HG03575 (cell line): Measurements from ENCODE around the gene ASH1L.
"Not testable (repeated sequence)": the region's sequence is repeated elsewhere in the genome, so short reads cannot be mapped to it uniquely, and the experiment has no call there.

ENCODE experiments used
- ATAC-seq: cut with Tn5 transposase; IDR thresholded peaks from one replicate; pipeline ENCODE4 v1.9.1; 2021; ENCODE audit not compliant: unreplicated experiment, insufficient number of reproducible peaks, low FRiP score; ENCODE audit errors: extremely low read depth

Gene ASH1L

GRCh38 chr1:155505963-155506362 is 56.6 kb downstream of the ASH1L start:
- not testable (repeated sequence) for ATAC-seq

GRCh38 chr1:155504207-155504606 is 58.4 kb downstream of the ASH1L start:
- ATAC-seq = no peak

- ATAC-seq = no peak
These were observed 62.5 kb downstream of the ASH1L start for GRCh38 chr1:155499953-155500639.

- ATAC-seq = no peak
These were observed 63.3 kb downstream of the ASH1L start for GRCh38 chr1:155499263-155499662.

- ATAC-seq = not testable (repeated sequence)
These were observed 69.0 kb downstream of the ASH1L start for GRCh38 chr1:155493595-155493994.

GRCh38 chr1:155488419-155488818 is 74.2 kb downstream of the ASH1L start:
- not testable (repeated sequence) for ATAC-seq

- no peak for ATAC-seq
These were observed 75.1 kb downstream of the ASH1L start for GRCh38 chr1:155487541-155487940.

- ATAC-seq = not testable (repeated sequence)
These were observed 75.7 kb downstream of the ASH1L start for GRCh38 chr1:155486952-155487351.

- no peak for ATAC-seq
These were observed 76.7 kb downstream of the ASH1L start for GRCh38 chr1:155485945-155486344.

GRCh38 chr1:155485222-155485621 is 77.4 kb downstream of the ASH1L start:
- ATAC-seq = no peak

- no peak for ATAC-seq
These were observed 80.8 kb downstream of the ASH1L start for GRCh38 chr1:155481741-155482241.

- ATAC-seq = no peak
These were observed 83.4 kb downstream of the ASH1L start for GRCh38 chr1:155479205-155479604.

- no peak for ATAC-seq
These were observed 84.2 kb downstream of the ASH1L start for GRCh38 chr1:155478270-155478852.

- ATAC-seq = no peak
These were observed 88.5 kb downstream of the ASH1L start for GRCh38 chr1:155474146-155474545.

GRCh38 chr1:155473151-155473821 is 89.3 kb downstream of the ASH1L start:
- ATAC-seq = no peak

GRCh38 chr1:155472491-155473083 is 90.0 kb downstream of the ASH1L start:
- ATAC-seq = no peak

GRCh38 chr1:155471891-155472290 is 90.7 kb downstream of the ASH1L start:
- no peak for ATAC-seq

GRCh38 chr1:155471026-155471425 is 91.6 kb downstream of the ASH1L start:
- ATAC-seq = no peak

GRCh38 chr1:155466996-155467395 is 95.6 kb downstream of the ASH1L start:
- ATAC-seq = no peak

- no peak for ATAC-seq
These were observed 96.0 kb downstream of the ASH1L start for GRCh38 chr1:155466617-155466972.
